ENCODE measurements around the gene BAIAP2.

The BAIAP2 gene

GRCh38 chr17:81128338-81128737, 93.4 kb downstream of the BAIAP2 start:
- Histone ChIP-seq H3K9me3 (ENCODE audit: control insufficient read depth, insufficient read depth, low read length) (no peaks in the 10 kb centered on the region), H3K27me3 (ENCODE audit: control insufficient read depth, insufficient read depth, low read length) (no peaks in the 10 kb centered on the region), H3K4me1 (ENCODE audit: control insufficient read depth, insufficient read depth, low read length) (no peaks in the 10 kb centered on the region)

GRCh38 chr17:81128774-81129173, 93.8 kb downstream of the BAIAP2 start:
- Histone ChIP-seq H3K36me3 (ENCODE audit: control insufficient read depth, insufficient read depth, low read length) (no peaks in the 10 kb centered on the region), H3K27ac (ENCODE audit: low read depth, low read length) (no peak overlapping the region), H3K9me3 (ENCODE audit: control insufficient read depth, insufficient read depth, low read length) (no peaks in the 10 kb centered on the region), H3K9ac (ENCODE audit: low read depth, low read length) (no peak overlapping the region), H3K4me1 (ENCODE audit: control insufficient read depth, insufficient read depth, low read length) (no peaks in the 10 kb centered on the region), H3K27me3 (ENCODE audit: control insufficient read depth, insufficient read depth, low read length) (no peaks in the 10 kb centered on the region), H3K4me3 (ENCODE audit: low read depth, low read length) (no peak overlapping the region)

More at GRCh38 chr17:81128338-81128737, 93.4 kb downstream of the BAIAP2 start:
- Histone ChIP-seq H3K9ac (ENCODE audit: low read depth, low read length) (no peak overlapping the region), H3K4me3 (ENCODE audit: low read depth, low read length) (no peak overlapping the region), H3K36me3 (ENCODE audit: control insufficient read depth, insufficient read depth, low read length) (no peaks in the 10 kb centered on the region), H3K27ac (ENCODE audit: low read depth, low read length) (no peak overlapping the region)

DNA sequence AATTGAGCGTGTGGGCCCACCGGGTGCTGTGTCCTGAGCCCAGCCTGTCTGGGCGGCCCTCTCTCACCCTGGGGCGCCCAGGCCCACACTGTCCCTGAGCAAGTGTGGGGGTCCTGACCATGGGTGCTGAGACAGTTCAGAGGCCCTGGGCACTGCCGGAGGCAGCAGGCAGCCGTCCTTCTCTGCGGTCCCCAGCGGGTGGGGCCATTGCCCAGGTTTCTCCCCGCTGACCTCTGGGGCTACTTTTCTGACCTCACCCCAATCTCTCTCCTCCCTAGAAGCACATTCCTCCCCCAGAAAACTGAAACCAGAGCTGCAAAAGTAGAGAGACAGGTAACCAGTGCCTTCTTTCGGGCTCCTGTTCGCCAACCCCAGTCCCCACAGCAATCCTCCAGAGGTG, 94.3 kb downstream of the BAIAP2 start:
- Histone ChIP-seq H3K36me3 (ENCODE audit: control insufficient read depth, insufficient read depth, low read length) (no peaks in the 10 kb centered on the region), H3K9ac (ENCODE audit: low read depth, low read length) (no peak overlapping the region), H3K9me3 (ENCODE audit: control insufficient read depth, insufficient read depth, low read length) (no peaks in the 10 kb centered on the region), H3K27me3 (ENCODE audit: control insufficient read depth, insufficient read depth, low read length) (no peaks in the 10 kb centered on the region), H3K4me3 (ENCODE audit: low read depth, low read length) (no peak overlapping the region), H3K4me1 (ENCODE audit: control insufficient read depth, insufficient read depth, low read length) (no peaks in the 10 kb centered on the region), H3K27ac (ENCODE audit: low read depth, low read length) (no peak overlapping the region)

GRCh38 chr17:81129711-81130367, 94.9 kb downstream of the BAIAP2 start:
- H3K9me3 ChIP-seq (ENCODE audit: control insufficient read depth, insufficient read depth, low read length), result no peaks in the 10 kb centered on the region
- H3K27ac ChIP-seq (ENCODE audit: low read depth, low read length), result no peak overlapping the region
- H3K27me3 ChIP-seq (ENCODE audit: control insufficient read depth, insufficient read depth, low read length), result no peaks in the 10 kb centered on the region
- H3K4me3 ChIP-seq (ENCODE audit: low read depth, low read length), result no peak overlapping the region
- no peaks in the 10 kb centered on the region for H3K4me1 ChIP-seq (ENCODE audit: control insufficient read depth, insufficient read depth, low read length)
- H3K36me3 ChIP-seq (ENCODE audit: control insufficient read depth, insufficient read depth, low read length), result no peaks in the 10 kb centered on the region
- H3K9ac ChIP-seq (ENCODE audit: low read depth, low read length), result no peak overlapping the region

DNA sequence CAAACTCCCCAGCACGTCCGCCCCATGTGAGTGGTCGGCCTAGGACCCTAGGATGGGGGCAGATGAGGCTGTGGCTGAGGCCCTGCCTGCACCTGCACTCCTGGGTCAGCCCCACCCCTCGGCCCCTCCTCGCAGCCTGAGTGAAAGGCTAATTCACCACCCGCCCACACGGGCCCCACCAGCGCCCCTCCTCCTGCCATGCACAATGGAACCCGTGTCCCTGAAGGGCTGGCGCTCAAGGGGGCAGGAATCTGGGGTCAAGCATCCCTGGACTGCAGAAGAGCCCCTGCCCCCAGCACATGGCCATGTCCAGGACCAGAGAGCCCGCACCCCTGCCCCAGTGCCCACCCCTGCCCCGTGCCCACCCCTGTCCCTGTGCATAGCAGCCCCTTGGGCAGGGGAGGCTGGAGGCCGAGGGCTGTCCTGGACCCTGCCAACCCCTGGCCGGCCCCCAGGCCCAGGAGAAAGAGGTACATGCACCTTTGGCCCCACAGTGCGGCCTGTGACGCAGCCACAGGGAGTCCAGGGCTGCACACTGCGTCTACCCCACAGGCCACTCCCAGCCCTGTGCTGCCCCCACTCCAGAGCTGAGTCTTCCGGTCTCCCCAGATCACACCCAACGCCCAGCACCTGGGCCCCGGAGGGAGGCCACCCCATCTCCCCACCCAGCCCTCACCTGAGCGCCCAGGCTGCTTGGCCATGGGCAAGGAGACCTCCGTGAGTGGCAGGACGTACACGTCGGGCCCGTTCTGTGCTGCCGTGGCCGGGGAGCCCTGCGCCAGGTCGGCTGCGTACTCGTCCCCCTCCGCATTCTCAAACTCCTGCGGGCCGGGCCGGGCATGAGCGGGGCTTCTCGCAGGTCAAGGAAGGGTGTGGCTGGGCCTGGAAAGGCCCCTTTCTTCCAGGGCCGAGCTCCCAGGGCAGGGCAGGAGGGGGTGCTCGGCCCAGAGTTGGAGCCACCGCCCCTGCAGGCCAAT, 95.7 kb downstream of the BAIAP2 start:
- no peaks in the 10 kb centered on the region for H3K9me3 ChIP-seq (ENCODE audit: control insufficient read depth, insufficient read depth, low read length)
- H3K36me3 ChIP-seq (ENCODE audit: control insufficient read depth, insufficient read depth, low read length), result no peaks in the 10 kb centered on the region
- no peak overlapping the region for H3K9ac ChIP-seq (ENCODE audit: low read depth, low read length)
- H3K4me1 ChIP-seq (ENCODE audit: control insufficient read depth, insufficient read depth, low read length), result no peaks in the 10 kb centered on the region
- H3K4me3 ChIP-seq (ENCODE audit: low read depth, low read length), result no peak overlapping the region
- H3K27me3 ChIP-seq (ENCODE audit: control insufficient read depth, insufficient read depth, low read length), result no peaks in the 10 kb centered on the region
- H3K27ac ChIP-seq (ENCODE audit: low read depth, low read length), result no peak overlapping the region

GRCh38 chr17:81131486-81132196, 96.7 kb downstream of the BAIAP2 start:
- Histone ChIP-seq H3K4me1 (ENCODE audit: control insufficient read depth, insufficient read depth, low read length) (no peaks in the 10 kb centered on the region), H3K4me3 (ENCODE audit: low read depth, low read length) (no peak overlapping the region), H3K9me3 (ENCODE audit: control insufficient read depth, insufficient read depth, low read length) (no peaks in the 10 kb centered on the region), H3K9ac (ENCODE audit: low read depth, low read length) (no peak overlapping the region), H3K27me3 (ENCODE audit: control insufficient read depth, insufficient read depth, low read length) (no peaks in the 10 kb centered on the region), H3K36me3 (ENCODE audit: control insufficient read depth, insufficient read depth, low read length) (no peaks in the 10 kb centered on the region), H3K27ac (ENCODE audit: low read depth, low read length) (no peak overlapping the region)

DNA sequence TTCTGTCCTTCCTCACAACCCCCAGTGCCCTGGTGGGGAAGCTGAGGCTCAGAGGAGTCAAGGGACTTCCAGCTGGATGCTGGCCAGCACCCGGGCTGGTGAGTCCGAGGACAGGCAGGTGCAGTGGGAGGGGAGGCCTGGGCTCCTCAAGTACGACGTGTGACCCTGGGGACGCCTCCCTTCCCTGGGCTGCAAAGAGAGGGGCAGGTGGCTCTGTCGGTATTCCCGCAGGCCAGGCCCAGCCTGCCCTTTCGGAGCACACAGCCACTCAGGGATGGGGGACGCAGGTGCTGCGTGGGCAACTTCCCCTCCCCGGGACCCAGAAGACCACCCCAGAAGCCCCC, 97.2 kb downstream of the BAIAP2 start:
- Histone ChIP-seq H3K4me3 (ENCODE audit: low read depth, low read length) (no peak overlapping the region), H3K9me3 (ENCODE audit: control insufficient read depth, insufficient read depth, low read length) (no peaks in the 10 kb centered on the region), H3K27me3 (ENCODE audit: control insufficient read depth, insufficient read depth, low read length) (no peaks in the 10 kb centered on the region), H3K9ac (ENCODE audit: low read depth, low read length) (no peak overlapping the region), H3K4me1 (ENCODE audit: control insufficient read depth, insufficient read depth, low read length) (no peaks in the 10 kb centered on the region), H3K27ac (ENCODE audit: low read depth, low read length) (no peak overlapping the region), H3K36me3 (ENCODE audit: control insufficient read depth, insufficient read depth, low read length) (no peaks in the 10 kb centered on the region)

DNA sequence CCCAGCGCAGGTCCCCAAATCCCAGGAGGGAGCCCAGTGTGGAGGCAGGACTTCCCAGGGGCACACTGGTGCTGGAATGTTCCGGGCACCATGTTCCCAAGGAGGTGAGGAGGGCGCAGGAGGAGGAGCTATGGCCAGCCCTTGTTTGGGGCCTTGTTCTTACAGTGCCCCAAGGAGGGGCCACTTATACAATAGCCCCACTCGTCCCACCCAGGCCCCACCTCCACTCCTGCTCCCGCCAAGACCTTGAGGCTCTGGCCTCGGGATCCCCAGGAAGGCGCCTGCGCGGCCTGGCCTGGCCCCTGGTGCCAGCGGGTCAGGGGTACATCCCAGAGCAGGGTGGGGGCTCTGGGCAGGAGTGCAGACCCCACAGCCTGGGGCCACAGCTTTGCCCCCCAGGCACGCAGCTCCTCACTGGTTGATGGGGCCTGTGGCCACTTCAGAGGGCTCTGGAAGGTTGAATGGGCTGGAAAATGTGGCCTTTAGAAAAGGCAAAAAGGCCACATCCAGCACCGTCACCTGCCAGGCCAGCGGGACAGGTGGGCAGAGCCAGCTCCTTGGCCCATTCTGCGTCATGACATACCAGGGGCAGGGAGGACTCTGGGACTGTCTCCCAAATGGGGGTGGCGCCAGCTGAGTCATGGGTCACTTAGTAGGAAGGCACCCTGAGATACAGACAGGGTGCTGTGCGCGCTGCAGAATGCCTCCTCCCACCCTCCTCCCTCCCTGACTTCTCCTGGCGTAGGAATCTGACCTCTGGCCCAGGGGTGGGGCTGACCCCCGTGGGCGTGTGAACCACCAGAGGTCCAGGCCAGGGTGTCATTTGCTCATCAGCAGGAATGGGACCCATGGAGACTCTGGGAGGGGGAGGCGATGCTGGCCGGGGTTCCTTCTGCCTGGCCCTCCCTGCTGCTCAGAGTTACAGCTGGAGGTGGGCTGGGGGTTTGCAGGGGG, 98.1 kb downstream of the BAIAP2 start:
- Histone ChIP-seq H3K4me1 (ENCODE audit: control insufficient read depth, insufficient read depth, low read length) (no peaks in the 10 kb centered on the region), H3K27me3 (ENCODE audit: control insufficient read depth, insufficient read depth, low read length) (no peaks in the 10 kb centered on the region), H3K4me3 (ENCODE audit: low read depth, low read length) (no peak overlapping the region), H3K9ac (ENCODE audit: low read depth, low read length) (no peak overlapping the region), H3K27ac (ENCODE audit: low read depth, low read length) (no peak overlapping the region), H3K9me3 (ENCODE audit: control insufficient read depth, insufficient read depth, low read length) (no peaks in the 10 kb centered on the region), H3K36me3 (ENCODE audit: control insufficient read depth, insufficient read depth, low read length) (no peaks in the 10 kb centered on the region)

DNA sequence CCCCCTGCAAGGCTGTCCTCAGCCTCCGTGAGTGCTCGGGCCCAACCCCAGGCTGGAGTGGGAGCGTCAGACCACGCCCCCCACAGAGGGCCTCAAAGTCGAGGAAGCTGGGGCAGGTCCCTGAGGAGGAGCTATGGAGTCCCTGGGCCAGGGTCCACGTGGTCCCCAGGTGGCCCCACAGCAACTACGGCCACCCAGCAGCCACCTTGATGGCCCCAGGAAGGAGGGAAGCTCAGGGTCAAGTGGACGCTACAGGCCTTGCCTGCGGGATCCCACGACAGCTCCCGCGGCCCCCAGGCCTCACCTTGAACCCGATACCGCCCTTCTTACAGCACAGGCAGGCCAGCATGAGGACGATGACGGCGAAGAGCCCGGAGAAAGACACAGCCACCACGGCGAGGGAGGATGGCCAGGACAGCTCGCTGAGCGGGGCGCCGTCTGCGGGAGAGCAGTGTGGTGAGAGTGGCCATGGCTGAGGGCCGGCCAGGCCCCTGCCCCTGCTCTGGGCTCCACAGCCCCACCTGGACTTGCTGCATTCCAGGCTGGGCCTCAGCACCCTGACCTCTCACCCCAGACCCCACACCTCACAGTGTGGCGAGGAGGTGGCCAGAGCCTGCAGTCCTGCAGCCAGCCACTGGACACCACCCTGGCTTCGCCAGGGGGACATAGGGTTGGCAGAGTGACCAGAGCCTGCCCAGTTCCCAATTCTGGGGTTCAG, 99.3 kb downstream of the BAIAP2 start:
- H3K4me1 ChIP-seq (ENCODE audit: control insufficient read depth, insufficient read depth, low read length), result no peaks in the 10 kb centered on the region
- no peaks in the 10 kb centered on the region for H3K27me3 ChIP-seq (ENCODE audit: control insufficient read depth, insufficient read depth, low read length)
- H3K36me3 ChIP-seq (ENCODE audit: control insufficient read depth, insufficient read depth, low read length), result no peaks in the 10 kb centered on the region
- H3K9ac ChIP-seq (ENCODE audit: low read depth, low read length), result no peak overlapping the region
- no peaks in the 10 kb centered on the region for H3K9me3 ChIP-seq (ENCODE audit: control insufficient read depth, insufficient read depth, low read length)
- H3K27ac ChIP-seq (ENCODE audit: low read depth, low read length), result no peak overlapping the region
- no peak overlapping the region for H3K4me3 ChIP-seq (ENCODE audit: low read depth, low read length)

All from HUES48 (cell line).